Measurements from ENCODE around the gene COL1A1.

DNA sequence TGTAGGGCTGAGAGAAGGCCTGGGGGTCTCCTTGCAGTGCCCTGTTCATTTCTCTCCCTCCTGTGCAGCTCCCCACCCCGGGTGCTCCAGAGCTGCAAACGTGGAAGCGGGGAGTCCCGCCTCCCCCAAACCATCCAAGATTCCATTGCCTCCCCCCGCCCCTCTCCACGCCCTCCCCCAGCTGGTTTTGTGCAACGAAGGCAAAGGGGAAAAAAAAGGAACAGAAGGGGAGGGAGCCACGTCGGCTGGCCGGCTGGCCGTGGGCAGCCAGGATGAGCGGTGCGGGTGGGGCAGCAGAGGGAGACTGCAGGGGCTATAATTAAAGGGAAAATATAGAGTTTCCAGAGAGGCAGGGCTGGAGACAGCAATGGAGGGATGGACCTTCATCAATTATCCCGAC, 1.7 kb upstream of the COL1A1 start:
- TF ChIP-seq POLR2A (IDR thresholded peaks at IDR 0.05), result peak in 1 of 2 donors; percentile 41
- TF ChIP-seq, protein P1, sequence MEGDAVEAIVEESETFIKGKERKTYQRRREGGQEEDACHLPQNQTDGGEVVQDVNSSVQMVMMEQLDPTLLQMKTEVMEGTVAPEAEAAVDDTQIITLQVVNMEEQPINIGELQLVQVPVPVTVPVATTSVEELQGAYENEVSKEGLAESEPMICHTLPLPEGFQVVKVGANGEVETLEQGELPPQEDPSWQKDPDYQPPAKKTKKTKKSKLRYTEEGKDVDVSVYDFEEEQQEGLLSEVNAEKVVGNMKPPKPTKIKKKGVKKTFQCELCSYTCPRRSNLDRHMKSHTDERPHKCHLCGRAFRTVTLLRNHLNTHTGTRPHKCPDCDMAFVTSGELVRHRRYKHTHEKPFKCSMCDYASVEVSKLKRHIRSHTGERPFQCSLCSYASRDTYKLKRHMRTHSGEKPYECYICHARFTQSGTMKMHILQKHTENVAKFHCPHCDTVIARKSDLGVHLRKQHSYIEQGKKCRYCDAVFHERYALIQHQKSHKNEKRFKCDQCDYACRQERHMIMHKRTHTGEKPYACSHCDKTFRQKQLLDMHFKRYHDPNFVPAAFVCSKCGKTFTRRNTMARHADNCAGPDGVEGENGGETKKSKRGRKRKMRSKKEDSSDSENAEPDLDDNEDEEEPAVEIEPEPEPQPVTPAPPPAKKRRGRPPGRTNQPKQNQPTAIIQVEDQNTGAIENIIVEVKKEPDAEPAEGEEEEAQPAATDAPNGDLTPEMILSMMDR (IDR thresholded peaks at IDR 0.05), result no peak
- peak in 1 of 2 donors; percentile 77 for TF ChIP-seq POLR2AphosphoS5 (IDR thresholded peaks at IDR 0.05; ENCODE audit: insufficient read depth in 1 of 2, low read depth in 1 of 2)
